Measurements from ENCODE around the gene SCG5.
"Not testable (repeated sequence)": the region's sequence is repeated elsewhere in the genome, so short reads cannot be mapped to it uniquely, and the experiment has no call there.

GRCh38 chr15:32593151-32593550, 48.4 kb upstream of the SCG5 start, which contains the start of gene GOLGA8N:
- TF ChIP-seq, protein P1, sequence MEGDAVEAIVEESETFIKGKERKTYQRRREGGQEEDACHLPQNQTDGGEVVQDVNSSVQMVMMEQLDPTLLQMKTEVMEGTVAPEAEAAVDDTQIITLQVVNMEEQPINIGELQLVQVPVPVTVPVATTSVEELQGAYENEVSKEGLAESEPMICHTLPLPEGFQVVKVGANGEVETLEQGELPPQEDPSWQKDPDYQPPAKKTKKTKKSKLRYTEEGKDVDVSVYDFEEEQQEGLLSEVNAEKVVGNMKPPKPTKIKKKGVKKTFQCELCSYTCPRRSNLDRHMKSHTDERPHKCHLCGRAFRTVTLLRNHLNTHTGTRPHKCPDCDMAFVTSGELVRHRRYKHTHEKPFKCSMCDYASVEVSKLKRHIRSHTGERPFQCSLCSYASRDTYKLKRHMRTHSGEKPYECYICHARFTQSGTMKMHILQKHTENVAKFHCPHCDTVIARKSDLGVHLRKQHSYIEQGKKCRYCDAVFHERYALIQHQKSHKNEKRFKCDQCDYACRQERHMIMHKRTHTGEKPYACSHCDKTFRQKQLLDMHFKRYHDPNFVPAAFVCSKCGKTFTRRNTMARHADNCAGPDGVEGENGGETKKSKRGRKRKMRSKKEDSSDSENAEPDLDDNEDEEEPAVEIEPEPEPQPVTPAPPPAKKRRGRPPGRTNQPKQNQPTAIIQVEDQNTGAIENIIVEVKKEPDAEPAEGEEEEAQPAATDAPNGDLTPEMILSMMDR (IDR thresholded peaks at IDR 0.05), result not testable (repeated sequence)
- not testable (repeated sequence) for TF ChIP-seq POLR2A (IDR thresholded peaks at IDR 0.05)

Measured in vagina (tissue), 2 donors.